Superior temporal gyrus (tissue), 1 donor: ENCODE measurements around the gene CIAO3.
"Not testable (repeated sequence)": the region's sequence is repeated elsewhere in the genome, so short reads cannot be mapped to it uniquely, and the experiment has no call there.

ENCODE experiments used
- DNase-seq: peaks from one replicate; pipeline ENCODE4 v3.0.0-alpha.2; 2016; ENCODE audit errors: extremely low spot score

Gene CIAO3

DNA sequence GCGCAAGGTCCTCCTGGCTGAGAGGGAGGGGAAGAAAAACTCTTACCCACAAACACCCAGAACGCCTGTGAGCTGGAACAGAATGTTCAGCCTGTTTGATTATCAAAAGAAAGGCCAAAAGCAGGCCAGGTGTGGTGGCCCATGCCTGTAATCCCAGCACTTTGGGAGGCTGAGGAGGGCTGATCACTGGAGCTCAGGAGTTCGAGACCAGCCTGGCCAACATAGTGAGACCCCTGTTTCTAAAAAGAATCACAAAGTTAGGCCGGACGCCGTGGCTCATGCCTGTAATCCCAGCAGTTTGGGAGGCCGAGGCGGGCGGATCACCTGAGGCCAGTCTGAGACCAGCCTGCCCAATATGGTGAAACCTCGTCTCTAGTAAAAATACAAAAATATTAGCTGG is 35.5 kb upstream of the CIAO3 start:
- DNase-seq = not testable (repeated sequence)

DNA sequence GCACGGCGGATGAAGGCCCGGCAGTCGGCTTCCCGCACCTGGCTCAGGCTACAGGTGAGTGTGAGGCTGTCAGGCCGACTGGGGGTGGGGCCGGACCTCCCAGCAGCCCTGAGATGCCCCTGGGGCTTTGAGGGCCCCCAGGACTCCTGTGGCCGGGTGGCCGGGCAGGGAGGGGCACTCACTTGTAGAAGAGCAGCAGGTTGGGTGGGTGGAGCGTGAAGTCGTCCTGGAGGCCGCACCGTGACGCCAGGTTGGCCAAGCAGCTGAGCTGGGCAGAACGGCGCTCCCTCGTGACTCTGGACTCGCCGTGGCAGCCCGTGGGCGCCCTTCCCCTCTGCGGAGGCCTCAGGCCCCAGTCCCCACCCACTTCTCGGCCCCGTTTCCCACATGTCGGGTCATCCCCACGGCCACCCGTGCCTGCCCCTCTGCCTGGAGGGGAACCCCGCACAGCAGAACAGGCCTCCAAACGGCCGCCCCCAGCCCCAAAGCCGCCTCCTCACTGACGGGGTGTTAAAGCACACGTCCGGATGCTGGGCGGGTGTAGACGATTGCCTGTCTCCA is 34.5 kb upstream of the CIAO3 start:
- no peak for DNase-seq

DNA sequence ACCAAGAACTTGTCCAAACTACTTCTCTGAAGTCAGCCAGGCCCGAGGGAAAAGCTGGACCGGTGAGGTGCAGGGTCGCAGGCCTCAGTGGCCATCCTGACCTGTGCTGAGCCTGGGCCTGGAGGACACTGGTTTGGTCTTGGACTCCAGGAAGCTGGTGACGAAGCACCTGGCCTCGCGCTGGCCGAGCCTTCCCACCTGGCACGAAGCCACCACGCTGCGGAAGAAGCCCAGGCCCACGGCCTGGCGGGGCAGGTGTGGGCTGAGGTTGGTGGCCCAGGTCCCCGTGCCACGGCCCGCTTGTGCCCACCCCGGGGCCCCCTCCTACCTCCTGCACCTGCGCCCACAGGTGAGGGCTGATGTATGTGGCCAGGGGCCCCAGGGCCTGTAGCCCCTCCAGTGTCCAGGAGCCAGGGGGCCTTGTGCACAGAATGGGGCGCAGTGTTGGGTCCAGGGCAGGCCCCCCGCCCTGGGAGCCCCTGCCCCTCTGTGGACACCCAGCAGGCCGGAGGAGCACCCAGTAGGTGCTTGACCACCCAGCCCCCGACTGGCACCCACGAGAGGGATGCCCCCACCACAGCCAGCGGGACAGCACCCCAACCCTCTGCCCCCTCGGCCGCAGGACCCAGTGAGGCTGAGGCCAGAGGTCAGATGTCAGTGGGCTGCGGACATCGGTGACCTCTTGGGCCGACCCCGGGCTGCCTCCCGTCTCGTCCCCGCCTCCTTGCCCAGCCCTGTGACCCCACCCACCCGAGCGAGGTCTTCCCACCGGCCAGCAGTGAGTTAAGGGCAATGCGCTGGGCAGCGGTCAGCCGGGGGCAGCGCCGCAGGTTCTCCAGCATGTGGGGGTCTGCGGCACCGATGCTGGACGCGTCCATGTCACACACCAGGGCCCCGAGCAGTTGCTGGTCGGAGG is 33.5 kb upstream of the CIAO3 start:
- DNase-seq = no peak

DNA sequence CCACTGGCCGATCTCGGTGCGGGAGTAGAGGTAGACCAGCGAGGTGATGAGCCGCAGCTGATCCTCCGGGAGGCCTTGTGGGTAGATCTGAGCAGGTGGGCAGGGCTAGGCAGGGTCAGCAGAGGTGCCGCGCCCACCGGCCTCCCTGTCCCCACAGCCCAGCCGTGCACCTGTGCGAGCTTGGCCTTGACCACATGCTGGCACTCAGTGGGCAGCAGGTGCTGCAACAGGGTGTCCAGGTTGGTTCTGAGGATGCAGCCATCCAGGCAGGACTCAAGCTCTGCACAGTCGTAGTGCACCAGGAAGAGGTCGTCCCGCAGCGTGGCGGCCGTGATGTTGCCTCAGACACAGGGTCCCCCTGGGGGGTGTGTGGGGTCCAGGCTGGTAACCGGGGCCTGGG is 32.2 kb upstream of the CIAO3 start:
- DNase-seq = no peak

DNA sequence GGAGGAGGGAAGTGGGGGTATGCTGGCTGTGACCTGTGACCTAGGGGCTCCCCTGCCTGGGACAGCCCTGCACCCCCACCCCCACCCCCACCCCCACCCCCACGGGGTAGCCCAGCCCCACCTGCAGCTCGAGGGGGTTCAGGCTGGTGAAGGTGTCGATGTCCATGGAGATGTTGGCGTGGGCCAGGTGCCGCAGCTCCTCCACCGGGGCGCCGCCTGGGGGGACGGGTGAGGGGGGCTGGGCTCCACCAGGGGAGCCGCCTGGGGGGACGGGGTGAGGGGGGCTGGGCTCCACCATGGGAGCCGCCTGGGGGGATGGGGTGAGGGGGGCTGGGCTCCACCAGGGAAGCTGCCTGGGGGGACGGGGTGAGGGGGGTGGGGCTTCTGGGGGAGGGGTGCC is 29.6 kb upstream of the CIAO3 start:
- no peak for DNase-seq

DNA sequence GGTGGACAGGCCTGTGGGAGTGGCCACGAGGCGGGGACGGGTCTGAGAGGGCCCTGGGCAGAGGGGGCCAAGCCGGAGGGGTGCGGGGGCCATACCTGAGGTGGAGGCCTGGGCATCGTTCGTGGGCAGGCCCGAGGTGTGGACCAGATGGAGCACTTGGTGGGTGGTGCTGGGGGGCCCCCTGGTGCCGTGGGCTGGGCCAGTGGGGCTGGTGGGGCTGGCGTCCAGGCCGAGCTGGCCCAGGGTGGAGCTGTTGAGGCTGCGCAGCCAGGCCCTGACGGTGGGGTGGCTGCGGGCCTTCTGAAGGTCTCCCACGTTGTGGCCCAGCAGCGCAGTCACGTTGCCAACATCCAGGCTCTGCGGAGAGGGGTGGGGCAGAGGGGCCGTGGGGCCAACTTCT is 29.1 kb upstream of the CIAO3 start:
- no peak for DNase-seq

DNA sequence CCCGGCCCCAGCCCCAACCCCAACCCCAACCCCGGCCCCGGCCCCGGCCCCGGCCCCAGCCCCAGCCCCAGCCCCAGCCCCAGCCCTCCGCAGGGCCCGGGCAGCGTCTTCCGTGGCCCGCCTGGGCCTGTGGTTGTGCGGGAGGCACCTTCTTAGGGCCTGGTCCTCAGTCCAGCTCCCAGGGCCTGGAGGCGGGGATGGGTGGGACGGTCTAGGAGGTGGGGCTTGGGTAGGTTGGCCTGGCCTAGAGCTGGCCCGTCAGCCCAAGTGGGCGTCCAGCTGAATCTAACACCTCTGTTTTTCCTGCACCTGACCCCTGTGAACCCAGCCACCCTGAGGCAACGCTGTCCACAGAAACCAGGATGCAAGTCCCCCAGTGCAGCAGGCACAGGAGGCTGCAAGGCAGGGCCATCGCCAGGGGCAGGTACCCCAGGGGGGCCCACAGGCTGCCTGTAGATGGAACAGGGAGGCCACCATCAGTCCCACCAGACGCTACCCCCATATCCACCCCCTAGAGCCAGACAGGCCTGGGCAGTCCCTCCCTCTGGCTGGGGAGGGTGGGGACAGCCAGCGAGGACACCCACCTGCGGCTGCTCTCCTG is 28.5 kb upstream of the CIAO3 start:
- DNase-seq = no peak

DNA sequence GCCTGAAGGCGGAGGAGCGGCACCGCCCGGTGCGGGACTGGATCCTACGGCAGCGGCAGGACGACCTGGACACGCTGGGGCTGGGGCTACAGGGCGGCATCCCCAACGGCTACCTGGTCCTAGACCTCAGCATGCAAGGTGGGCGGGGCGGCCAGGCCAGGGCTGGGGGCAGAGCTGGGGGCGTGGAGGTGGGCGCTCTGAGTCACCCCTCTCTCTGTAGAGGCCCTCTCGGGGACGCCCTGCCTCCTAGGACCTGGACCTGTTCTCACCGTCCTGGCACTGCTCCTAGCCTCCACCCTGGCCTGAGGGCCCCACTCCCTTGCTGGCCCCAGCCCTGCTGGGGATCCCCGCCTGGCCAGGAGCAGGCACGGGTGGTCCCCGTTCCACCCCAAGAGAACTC is 27.6 kb upstream of the CIAO3 start:
- no peak for DNase-seq

DNA sequence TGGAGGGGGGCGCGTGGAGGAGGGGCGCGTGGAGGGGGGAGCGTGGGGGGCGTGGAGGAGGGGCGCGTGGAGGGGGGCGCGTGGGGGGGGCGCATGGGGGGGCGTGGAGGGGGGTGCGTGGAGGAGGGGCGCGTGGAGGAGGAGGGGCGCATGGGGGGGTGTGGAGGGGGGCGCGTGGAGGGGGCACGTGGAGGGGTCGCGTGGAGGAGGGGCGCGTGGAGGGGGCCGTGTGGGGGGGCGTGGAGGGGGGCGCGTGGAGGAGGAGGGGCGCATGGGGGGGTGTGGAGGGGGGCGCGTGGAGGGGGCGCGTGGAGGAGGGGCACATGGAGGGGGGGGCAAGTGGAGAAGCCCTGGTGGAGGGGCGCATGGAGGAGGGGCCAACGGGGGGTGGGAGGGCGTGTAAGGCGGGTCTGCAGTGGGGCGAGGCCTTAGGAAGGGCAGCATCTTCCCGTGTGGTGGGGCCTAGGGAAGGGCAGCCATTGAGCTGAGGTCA is 27.0 kb upstream of the CIAO3 start:
- no peak for DNase-seq

DNA sequence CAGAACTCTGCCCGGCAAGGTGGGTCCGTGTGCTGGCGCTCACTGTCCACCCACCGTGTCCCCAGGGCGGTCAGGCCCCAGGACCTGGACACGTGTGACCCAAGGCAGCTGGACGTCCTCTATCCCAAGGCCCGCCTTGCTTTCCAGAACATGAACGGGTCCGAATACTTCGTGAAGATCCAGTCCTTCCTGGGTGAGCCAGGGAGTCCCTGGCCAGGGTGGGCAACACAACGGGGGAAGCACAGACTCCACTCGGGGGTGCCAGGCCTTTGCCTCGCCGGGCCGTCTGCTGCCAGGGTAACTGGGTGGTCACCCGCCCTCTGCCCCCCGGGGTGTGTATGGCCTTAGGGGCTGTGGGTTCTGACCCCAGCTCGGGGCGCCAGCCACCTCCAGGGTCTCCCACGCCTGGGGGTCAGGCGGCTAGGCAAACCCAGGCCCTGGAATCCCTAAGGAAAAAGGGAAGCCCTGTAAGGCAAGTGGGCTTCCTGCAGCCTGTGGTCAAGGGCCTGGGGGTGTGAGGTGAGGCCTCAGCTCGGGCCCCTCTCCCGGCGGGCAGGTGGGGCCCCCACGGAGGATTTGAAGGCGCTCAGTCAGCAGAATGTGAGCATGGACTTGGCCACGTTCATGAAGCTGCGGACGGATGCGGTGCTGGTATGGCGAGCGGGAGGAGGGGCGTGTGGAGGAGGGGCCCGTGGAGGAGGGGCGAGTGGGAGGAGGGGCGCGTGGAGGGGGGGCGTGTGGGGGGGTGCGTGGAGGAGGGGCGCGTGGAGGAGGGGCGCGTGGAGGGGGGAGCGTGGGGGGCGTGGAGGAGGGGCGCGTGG is 26.2 kb upstream of the CIAO3 start:
- DNase-seq = no peak

DNA sequence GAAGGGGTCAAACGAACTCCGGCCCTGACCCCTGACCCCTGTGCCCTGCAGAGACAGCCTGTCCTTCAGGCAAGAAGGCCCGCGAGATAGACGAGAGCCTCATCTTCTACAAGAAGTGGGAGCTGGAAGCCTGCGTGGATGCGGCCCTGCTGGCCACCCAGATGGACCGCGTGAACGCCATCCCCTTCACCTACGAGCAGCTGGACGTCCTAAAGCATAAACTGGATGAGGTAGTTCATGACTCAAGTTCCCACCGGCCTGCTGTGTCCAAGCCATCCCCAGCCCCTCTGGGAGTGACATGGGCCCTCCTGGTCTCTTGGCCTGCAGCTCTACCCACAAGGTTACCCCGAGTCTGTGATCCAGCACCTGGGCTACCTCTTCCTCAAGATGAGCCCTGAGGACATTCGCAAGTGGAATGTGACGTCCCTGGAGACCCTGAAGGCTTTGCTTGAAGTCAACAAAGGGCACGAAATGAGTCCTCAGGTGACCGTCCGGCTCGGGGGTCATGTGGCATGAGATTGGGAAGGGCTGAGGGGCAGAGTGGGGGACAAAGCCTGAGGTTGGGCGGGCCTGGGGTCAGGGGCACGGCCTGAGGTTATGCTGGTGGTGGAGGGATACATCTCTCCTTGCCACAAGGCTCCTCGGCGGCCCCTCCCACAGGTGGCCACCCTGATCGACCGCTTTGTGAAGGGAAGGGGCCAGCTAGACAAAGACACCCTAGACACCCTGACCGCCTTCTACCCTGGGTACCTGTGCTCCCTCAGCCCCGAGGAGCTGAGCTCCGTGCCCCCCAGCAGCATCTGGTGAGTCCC is 25.4 kb upstream of the CIAO3 start:
- no peak for DNase-seq

DNA sequence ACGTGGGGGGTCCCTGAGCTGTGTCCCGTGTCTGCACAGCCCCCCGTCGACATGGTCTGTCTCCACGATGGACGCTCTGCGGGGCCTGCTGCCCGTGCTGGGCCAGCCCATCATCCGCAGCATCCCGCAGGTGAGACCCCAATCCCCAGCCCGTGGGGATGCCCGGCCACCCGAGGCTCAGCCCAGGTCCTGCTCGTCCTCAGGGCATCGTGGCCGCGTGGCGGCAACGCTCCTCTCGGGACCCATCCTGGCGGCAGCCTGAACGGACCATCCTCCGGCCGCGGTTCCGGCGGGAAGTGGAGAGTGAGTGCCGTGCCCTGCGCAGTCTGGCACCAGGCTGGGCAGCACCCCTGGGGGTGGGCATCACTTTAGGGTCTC is 24.7 kb upstream of the CIAO3 start:
- DNase-seq = no peak

DNA sequence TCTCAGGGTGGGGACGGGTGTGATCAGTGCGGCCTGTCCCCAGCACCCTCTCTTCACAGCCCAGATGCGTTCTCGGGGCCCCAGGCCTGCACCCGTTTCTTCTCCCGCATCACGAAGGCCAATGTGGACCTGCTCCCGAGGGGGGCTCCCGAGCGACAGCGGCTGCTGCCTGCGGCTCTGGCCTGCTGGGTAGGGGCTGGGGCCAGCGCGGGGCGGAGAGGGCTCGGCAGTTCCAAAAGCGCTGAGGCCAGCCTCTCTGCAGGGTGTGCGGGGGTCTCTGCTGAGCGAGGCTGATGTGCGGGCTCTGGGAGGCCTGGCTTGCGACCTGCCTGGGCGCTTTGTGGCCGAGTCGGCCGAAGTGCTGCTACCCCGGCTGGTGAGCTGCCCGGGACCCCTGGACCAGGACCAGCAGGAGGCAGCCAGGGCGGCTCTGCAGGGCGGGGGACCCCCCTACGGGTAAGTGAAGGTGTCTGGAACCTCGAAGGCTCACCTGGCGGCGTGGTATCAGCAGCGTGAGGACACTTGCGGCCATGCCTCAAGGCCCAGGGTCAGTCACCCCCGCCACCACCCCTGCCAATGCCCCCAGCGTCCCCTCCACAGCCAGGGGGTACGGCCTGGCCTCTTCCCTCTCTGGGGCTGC is 24.2 kb upstream of the CIAO3 start:
- DNase-seq = no peak

DNA sequence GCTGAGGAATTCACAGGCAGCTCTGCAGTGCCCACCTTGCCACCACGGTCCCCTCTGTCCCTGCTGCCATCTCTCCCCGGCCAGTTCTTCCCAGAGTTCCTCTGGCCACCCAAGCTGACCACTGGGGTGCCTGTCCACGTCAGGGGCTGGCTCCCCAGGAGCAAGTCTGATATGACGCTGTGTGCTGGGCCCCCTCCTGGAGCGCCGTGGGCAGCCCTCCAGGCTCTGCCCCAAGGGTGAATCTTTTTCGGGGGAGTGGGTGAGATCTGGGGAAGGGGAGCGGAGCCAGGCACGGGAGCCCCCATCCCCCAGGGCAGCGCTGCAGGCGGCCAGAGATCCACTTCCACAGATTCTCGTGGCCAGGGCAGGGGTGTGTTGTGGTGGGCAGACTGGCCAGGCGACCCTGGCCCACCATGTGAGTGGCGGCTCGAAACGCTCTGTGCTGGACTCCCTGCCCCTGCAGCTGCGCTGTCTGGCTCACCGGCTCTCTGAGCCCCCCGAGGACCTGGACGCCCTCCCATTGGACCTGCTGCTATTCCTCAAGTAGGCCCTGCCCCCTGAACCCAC is 23.5 kb upstream of the CIAO3 start:
- DNase-seq = no peak

DNA sequence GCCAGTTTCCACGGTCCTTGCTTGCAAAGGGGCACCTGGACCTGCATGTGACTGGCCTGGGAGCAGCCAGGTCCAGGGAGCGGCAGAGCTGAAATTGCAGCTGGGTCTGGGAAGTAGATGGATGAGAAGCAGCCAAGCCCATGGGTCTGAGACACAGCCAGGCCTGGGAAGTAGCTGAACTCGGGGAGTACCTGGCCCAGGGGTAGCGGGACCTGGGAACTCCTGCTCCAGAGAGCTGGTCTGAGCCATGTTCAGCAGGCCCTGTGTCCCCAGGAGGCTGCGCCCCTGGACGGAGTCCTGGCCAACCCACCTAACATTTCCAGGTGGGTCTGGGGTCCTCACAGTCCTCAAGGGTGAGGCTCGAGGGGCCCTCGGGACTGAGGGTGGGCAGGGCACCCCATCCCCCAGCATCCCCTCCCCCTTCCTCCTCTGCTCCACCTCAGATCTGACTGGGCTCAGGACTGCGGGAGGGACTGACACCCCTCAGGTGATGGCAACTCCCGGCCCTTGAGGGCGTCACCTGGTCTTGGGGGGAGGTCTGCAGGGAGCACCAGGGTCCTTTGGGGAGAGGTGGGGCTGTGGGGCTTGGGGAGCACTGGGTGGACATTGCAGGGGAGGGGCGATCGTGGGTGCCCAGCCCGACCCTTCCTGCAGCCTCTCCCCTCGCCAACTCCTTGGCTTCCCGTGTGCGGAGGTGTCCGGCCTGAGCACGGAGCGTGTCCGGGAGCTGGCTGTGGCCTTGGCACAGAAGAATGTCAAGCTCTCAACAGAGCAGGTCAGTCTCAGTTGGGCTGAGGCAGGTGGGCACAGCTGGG is 22.8 kb upstream of the CIAO3 start:
- DNase-seq = no peak

DNA sequence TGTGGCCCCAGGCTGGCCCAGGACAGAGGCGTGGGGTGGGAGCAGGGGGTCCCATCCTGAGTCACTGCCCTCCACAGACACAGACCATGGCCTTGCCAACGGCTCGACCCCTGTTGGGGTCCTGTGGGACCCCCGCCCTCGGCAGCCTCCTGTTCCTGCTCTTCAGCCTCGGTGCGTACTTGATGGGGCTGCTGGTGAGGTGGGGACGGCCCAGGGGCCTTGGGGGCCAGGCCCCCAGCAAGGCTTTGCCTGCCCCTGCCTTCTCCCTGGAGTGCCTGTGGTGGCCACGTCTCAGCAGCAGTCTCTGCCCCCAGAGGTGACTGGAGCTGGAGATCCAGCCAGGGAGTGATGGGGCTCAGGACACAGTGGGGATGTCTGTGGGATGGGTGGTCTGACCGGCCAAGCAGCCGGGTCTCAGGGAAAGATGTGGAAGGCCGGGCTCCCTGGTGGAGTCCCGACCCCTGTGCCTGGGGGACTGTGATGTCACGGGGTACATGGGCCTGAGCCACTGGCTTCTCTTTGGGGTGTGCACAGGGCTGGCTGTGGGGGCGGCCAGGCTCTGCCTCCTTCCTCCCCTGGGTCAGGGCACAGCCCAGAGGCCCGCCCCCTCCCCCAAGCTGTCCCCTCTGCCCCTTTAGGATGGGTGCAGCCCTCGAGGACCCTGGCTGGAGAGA is 21.9 kb upstream of the CIAO3 start:
- no peak for DNase-seq

DNA sequence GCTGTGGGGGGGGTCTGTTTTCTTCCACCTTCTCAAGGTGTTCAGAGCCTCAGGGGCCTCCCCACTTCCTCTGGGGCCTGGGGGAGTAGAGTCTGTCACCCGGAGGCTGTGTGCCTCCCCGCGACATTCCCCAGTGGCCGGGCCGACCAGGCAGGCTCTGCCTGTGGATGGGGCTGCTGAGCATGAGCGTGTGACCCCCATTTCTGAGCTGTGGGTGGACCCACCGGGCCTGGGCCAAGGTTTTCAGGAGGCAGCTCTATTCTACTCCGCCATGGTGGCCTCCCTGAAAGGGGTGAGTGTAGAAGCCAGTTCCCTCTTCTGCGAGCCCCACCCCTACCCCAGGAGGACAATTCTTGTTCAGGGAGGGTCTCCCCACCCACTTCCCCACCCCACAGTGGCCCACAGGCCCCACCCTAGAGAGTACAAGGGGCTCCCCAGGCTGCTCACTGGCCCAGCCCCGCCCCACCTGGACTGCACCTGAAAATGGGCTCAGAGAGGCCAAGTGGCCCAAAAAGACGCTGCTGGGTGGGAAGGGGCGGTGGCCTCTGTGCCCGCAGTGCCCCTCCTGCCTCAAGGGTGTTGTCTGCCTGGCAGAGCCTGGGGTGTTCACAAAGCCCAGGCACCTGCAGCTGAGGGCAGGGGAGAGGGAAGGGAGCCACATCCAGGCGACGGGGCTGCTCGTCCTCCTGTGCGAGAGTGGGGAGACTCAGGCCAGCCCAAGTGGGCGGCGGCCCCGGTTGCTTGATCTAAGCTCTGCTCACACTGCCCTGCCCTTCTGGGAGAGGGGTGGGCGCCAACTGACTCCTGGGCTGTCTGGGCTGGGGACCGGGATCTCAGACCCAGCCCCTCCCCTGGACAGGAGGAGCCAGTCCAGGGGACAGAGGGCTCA is 21.1 kb upstream of the CIAO3 start:
- no peak for DNase-seq
